A673 (cell line): ENCODE measurements around the gene STX4. TPM values are rescaled to one million over a fixed set of nuclear protein-coding genes. Genes with fewer than 3 reads are reported as not detected.

Source experiments
- BruUV-seq: library from RNA; stranded (reverse); fragments of 400-500 nt; replicated peaks from 2 replicates; lab custom pipeline; 2021; lab: Mats Ljungman, UMichigan
- CTCF ChIA-PET: fragments of 300-600 bp; sonication (Branson Sonifier 250); formaldehyde crosslinking; loops from one replicate; lab custom pipeline; 2022; ENCODE audit warnings: antibody characterized with exemption; lab: Charles Lee
- POLR2A ChIA-PET: fragments of 300-600 bp; sonication (Branson Sonifier 250); formaldehyde crosslinking; loops from one replicate; lab custom pipeline; 2022; ENCODE audit warnings: antibody characterized with exemption; ENCODE audit not compliant: low non-redundant PET; lab: Charles Lee
- DNase-seq: peaks from one replicate; pipeline ENCODE4 v3.0.0-alpha.2; 2015; ENCODE audit warnings: low spot score
- H3K27ac ChIP-seq: fragments of 200-600 bp; sonication (generic); 2 replicates; pipeline ENCODE4 v1.5.1; 2016; ENCODE audit warnings: mixed run types, low read depth, mild to moderate bottlenecking, mixed read lengths, antibody characterized with exemption, low read length; ENCODE audit not compliant: poor library complexity, severe bottlenecking
- H3K27me3 ChIP-seq: fragments of 200-600 bp; sonication (generic); replicated peaks from 2 replicates; pipeline ENCODE4 v1.6.1; 2017; ENCODE audit warnings: mixed run types, low read depth, mild to moderate bottlenecking, mixed read lengths, antibody characterized with exemption, low read length; ENCODE audit not compliant: insufficient read depth, poor library complexity
- H3K36me3 ChIP-seq: fragments of 200-600 bp; sonication (generic); 2 replicates; pipeline ENCODE4 v1.6.1; 2016; ENCODE audit warnings: mixed run types, mild to moderate bottlenecking, mixed read lengths, antibody characterized with exemption, low read length; ENCODE audit not compliant: insufficient read depth, poor library complexity, severe bottlenecking
- H3K4me1 ChIP-seq: fragments of 200-600 bp; sonication (generic); 2 replicates; pipeline ENCODE4 v1.6.1; 2017; ENCODE audit warnings: mixed run types, mild to moderate bottlenecking, mixed read lengths, antibody characterized with exemption, low read length; ENCODE audit not compliant: insufficient read depth, poor library complexity, severe bottlenecking
- H3K4me3 ChIP-seq: fragments of 200-600 bp; sonication (generic); 2 replicates; pipeline ENCODE4 v1.5.1; 2016; ENCODE audit warnings: low read depth, mixed run types, mild to moderate bottlenecking, mixed read lengths, low read length; ENCODE audit not compliant: poor library complexity, severe bottlenecking
- H3K9me3 ChIP-seq: fragments of 200-600 bp; sonication (generic); 2 replicates; pipeline ENCODE4 v1.6.1; 2016; ENCODE audit warnings: mixed run types, low read depth, mild to moderate bottlenecking, mixed read lengths, antibody characterized with exemption, low read length; ENCODE audit not compliant: poor library complexity, severe bottlenecking
- EZH2 ChIP-seq: fragments of 200-600 bp; sonication (generic); IDR thresholded peaks from 2 replicates; pipeline ENCODE4 v1.6.1; 2017; ENCODE audit warnings: borderline replicate concordance, low read depth, mild to moderate bottlenecking, mixed read lengths, antibody characterized with exemption, low read length; ENCODE audit not compliant: poor library complexity, severe bottlenecking
- intact Hi-C: fragments of 100-400 bp; cut with micrococcal nuclease; formaldehyde crosslinking; loops from one replicate; pipeline ENCODE4 v1.10.0; 2022; ENCODE audit not compliant: unreplicated experiment
- total RNA-seq: library from RNA; stranded (reverse); gene quantifications from 2 replicates; pipeline ENCODE4 v1.2.3, GENCODE V29; 2021
- TF ChIP-seq, protein P1 (sequence below): fragments of 300-800, 200-600 bp; sonication (generic); conservative IDR thresholded peaks from 2 replicates; pipeline ENCODE4 v1.5.1; 2017; ENCODE audit warnings: low read depth, mild to moderate bottlenecking, antibody characterized with exemption, low read length, moderate library complexity, mixed read lengths

The STX4 gene
- total RNA-seq, 1 experiment from 2014 or later, result 31.2 TPM

DNA sequence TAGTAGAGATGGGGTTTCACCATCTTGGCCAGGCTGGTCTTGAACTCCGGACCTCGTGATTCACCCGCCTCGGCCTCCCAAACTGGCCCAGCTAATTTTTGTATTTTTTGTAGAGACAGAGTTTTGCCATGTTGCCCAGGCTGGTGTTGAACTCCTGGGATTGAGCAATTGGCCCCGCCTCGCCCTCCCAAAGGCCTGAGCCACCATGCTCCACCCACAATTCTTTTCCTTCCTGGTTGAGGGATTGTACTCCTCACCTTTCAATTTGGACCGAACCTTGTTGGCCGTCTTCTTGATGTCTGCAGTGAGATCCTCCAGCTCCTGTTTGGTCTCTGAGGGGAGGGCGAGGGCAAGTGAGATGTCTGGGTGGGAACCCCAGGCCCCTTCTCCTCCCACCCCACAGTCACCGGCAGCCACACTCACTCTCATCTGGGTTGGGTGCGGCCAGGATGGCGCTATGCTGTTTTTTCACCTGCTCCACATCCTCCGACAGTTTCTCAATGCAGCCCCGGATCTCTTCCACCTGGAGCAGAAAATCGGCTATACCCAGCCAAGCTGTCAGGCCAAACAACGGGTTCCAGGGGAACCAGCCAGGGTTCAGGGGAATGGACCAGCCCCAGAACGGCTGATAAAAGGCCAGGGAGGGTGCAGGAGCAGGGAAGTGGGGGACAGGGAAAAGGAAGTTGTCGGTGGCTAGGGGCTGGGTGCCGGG, 32.5 kb upstream of the STX4 start:
- Histone ChIP-seq H3K27me3 (no peaks in the 10 kb centered on the region), H3K27ac (no peak overlapping the region), H3K9me3 (no peaks in the 10 kb centered on the region), H3K4me3 (no peak overlapping the region), H3K36me3 (no peaks in the 10 kb centered on the region), H3K4me1 (no peaks in the 10 kb centered on the region)
- no TSS peak for BruUV-seq
- TF ChIP-seq, protein P1, sequence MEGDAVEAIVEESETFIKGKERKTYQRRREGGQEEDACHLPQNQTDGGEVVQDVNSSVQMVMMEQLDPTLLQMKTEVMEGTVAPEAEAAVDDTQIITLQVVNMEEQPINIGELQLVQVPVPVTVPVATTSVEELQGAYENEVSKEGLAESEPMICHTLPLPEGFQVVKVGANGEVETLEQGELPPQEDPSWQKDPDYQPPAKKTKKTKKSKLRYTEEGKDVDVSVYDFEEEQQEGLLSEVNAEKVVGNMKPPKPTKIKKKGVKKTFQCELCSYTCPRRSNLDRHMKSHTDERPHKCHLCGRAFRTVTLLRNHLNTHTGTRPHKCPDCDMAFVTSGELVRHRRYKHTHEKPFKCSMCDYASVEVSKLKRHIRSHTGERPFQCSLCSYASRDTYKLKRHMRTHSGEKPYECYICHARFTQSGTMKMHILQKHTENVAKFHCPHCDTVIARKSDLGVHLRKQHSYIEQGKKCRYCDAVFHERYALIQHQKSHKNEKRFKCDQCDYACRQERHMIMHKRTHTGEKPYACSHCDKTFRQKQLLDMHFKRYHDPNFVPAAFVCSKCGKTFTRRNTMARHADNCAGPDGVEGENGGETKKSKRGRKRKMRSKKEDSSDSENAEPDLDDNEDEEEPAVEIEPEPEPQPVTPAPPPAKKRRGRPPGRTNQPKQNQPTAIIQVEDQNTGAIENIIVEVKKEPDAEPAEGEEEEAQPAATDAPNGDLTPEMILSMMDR, result no peak
- no peak for TF ChIP-seq EZH2
- intact Hi-C loops, result no loop called here
- no peak for DNase-seq
- ChIA-PET CTCF (no interaction called here), POLR2A (no interaction called here)

DNA sequence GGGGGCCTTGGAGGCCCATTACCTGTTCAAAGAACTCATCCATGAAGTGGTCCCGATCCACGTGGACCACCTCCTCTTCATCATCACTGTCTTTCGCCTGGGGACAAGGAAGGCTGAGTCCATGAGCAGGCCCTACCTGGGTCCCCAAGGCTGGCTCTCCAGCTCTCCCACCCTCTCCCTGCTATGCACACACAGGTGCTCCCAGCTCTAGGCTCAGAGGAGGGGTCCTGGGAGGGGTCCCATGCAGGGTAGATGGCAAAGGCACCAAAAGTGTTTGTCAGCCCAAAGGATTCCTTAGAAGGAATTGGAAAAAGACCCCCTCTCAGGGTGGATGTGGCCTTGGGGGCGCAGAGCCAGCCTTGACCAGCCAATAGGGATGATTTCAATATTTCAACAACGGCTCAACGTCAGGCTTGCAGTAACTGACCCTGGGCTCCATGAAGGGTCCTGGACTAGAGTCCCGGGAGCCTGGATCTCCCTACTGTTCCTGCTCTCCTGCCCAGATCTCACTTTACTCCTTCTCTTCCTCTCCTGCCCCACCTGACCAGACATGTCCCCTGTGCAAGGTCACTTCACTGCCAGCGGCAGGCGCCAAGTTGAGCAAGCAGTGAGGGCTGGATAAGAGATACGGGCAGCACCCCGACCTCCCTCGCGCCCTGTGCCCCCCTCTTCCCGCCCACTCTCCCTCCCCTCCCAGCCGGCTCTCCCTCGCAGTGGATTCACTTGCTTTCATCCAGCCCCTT, 31.7 kb upstream of the STX4 start:
- DNase-seq, result no peak
- Histone ChIP-seq H3K4me3 (no peak overlapping the region), H3K27ac (no peak overlapping the region), H3K36me3 (no peaks in the 10 kb centered on the region), H3K4me1 (no peaks in the 10 kb centered on the region), H3K9me3 (no peaks in the 10 kb centered on the region), H3K27me3 (no peaks in the 10 kb centered on the region)
- TF ChIP-seq, protein P1, result no peak
- TF ChIP-seq EZH2, result no peak
- no TSS peak for BruUV-seq
- CTCF ChIA-PET, result no interaction called here
- POLR2A ChIA-PET, result no interaction called here
- intact Hi-C loops, result no loop called here

DNA sequence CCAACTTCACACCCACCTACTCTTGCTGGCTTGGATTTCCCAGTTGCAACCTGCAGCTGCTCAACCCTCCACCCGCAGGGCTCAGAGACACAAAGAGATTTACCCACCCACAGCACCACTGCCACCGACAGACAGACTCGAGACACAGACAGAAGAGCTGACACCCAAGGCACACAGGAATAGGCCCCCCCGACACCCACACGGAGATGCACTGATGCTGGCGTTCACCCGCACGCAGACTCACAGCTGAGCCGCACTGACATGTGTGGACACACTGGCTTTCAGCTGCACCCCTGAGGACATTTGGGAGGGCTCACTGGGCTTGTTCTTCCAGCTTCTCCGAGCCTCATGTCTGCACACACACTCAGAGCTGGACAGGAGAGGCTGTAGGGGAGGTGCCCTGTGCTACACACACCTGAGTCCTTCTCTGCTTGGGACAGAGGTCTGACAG, 31.1 kb upstream of the STX4 start:
- Histone ChIP-seq H3K36me3 (no peaks in the 10 kb centered on the region), H3K27me3 (no peaks in the 10 kb centered on the region), H3K4me3 (no peak overlapping the region), H3K4me1 (no peaks in the 10 kb centered on the region), H3K27ac (no peak overlapping the region), H3K9me3 (no peaks in the 10 kb centered on the region)
- intact Hi-C loops, result no loop called here
- TF ChIP-seq, protein P1, result no peak
- no peak for TF ChIP-seq EZH2
- no peak for DNase-seq
- ChIA-PET CTCF (no interaction called here), POLR2A (no interaction called here)
- BruUV-seq, result no TSS peak
